Iris pigment epithelial cell (primary cell): Measurements from ENCODE around the gene NCEH1.
"Not testable (repeated sequence)": the region's sequence is repeated elsewhere in the genome, so short reads cannot be mapped to it uniquely, and the experiment has no call there.

ENCODE experiments used
- DNase-seq: peaks from one replicate; pipeline ENCODE4 v3.0.0-alpha.2; 2011; ENCODE audit warnings: low read depth

Gene NCEH1

GRCh38 chr3:172675441-172676193 lies 35.2 kb downstream of the NCEH1 start:
- DNase-seq: peak; percentile 54

DNA sequence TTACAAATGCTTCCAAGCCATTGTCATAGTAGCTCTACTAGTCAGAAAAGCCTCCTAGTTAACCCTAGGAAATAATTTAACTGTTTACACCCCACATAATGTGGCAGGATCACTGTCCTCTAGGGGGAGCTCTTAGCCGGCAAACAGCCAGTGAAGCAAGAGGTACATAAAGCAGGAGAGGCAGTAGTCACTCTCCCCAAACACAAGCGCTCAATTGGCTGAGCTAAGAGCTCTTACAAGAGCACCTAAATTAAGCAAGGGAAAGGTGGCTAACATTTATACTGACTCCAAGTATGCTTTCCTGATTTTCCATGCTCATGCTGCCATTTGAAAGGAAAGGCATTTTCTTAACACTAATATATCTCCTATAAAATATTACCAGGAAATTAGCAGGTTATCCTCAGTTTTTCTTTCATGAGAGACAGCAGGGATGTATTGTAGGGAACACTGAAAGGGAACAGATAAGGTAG lies 37.6 kb downstream of the NCEH1 start:
- DNase-seq: peak; percentile 81

DNA sequence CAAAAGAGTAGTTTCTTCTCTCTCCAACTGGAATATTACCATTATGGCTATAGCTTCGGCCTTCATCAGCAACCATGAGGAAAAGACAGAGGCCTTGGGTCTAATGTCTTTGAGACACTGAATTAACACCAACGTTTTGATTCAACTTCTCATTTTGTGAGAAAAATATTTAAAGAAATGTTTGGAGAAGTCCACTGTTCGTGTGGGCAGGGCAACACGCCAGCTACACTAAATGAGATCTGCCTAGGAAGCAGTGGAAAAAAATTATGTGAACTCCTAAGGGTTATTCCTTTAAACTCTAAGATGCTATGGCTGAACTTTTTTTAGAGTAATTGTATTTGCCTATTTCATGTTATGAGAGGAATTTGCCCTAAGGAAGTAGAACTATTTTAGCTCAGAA lies 41.8 kb downstream of the NCEH1 start:
- no peak for DNase-seq

DNA sequence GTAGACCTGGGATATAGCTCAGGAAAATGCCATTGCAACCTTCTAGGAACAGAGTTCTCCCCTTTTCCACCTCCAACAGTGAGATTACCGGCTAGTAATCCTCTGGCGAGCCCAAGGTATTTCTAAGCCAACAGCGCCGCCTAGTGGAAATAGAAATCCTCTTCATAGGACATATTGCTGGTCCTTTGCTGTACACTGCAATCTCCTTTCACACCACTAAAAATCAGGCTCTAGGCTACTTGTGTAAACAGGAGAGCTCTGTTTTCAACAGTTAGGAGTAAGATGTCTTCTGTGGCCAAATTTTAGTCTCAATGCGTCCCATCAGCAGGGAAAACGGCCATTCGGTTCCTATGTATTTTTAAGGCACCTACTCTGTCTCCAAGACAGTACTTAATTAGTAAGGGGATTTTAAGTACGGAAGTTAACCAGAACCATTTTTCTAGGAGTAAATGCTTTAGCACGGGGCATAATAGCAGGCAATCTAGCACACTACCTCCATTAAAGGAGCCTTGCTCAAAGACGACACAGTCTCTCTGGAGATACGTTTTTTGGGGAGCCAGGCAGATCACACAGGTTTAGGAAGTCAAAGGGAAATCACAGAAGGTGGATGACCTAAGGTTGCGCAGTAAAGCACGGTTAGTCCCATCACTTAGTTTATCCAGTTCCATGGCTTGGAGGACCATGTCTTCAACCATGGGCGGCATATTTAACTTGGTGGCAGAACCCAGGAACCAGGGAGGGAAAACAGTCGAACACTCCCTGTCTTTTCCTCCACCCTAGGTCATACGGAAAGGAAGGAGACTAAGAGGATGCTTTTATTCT lies 43.8 kb downstream of the NCEH1 start:
- DNase-seq: peak; percentile 83

GRCh38 chr3:172666181-172666872 lies 44.5 kb downstream of the NCEH1 start:
- DNase-seq: peak; percentile 51

DNA sequence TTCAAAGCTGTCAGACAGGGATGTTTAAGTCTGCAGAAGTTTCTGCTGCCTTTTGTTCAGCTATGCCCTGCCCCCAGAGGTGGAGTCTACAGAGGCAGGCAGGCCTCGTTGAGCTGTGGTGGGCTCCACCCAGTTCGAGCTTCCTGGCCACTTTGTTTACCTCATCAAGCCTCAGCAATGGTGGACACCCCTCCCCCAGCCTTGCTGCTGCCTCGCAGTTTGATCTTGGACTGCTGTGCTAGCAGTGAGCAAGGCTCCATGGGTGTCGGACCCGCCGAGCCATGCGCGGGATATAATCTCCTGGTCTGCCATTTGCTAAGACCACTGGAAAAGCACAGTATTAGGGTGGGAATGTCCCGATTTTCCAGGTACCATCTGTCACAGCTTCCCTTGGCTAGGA lies 45.4 kb downstream of the NCEH1 start:
- not testable (repeated sequence) for DNase-seq

DNA sequence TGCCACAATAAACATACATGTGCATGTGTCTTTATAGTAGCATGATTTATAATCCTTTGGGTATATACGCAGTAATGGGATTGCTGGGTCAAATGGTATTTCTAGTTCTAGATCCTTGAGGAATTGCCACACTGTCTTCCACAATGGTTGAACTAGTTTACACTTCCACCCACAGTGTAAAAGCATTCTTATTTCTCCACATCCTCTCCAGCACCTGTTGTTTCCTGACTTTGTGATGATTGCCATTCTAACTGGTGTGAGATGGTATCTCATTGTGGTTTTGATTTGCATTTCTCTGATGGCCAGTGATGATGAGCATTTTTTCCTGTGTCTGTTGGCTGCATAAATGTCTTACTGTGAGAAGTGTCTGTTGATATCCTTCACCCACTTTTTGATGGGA lies 50.4 kb downstream of the NCEH1 start:
- not testable (repeated sequence) for DNase-seq

- no peak for DNase-seq
Observed at GRCh38 chr3:172659246-172660002, 51.4 kb downstream of the NCEH1 start.

GRCh38 chr3:172658344-172659245 lies 52.3 kb downstream of the NCEH1 start:
- DNase-seq: peak; percentile 100

DNA sequence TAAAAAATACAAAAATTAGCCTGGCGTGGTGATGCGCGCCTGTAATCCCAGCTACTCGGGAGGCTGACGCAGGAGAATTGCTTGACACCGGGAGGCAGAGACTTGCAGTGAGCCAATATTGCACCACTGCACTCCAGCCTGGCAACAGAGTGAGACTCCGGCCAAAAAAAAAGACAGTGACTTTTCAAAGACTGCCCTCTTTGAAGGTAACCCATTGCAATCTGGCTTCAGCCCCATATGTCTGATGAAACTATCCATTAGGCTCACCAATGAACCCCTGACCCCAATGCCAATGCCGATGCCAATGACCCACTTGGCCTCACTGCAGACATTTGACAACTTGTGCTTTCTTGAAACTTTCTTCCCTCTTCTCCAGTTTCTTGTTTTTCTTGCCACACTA lies 54.3 kb downstream of the NCEH1 start:
- DNase-seq: no peak

- no peak for DNase-seq
Observed at GRCh38 chr3:172655388-172655787, 55.5 kb downstream of the NCEH1 start.

- DNase-seq: no peak
Observed at GRCh38 chr3:172654470-172654869, 56.4 kb downstream of the NCEH1 start.

DNA sequence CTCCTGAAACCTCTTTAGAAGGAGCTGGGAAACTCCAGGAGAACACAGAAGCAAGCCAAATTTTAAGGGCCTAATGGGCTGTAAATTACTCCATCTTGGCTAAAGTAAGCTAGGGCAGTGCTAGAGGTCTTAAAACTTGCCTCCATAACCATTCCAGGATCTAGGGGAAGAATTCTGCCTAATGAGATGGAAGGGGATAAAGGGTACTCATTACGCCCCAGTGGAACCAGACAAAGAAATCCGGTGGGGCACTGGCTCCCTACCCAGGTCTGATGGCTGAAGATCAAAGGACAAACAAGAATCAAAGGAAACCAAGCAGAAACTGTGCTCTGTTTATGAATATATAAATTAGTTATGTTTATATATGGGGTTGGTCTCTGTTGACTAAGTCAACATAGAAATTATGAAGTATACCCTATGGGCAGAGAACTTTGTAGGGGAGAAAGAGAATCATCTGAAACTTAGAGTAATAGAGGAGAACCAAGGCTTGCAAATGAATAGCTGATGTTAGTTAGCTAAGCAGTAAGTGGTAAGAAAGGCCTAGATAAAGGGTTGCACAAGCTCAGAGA lies 57.8 kb downstream of the NCEH1 start:
- no peak for DNase-seq

GRCh38 chr3:172651936-172652625 lies 58.8 kb downstream of the NCEH1 start:
- DNase-seq: no peak

DNA sequence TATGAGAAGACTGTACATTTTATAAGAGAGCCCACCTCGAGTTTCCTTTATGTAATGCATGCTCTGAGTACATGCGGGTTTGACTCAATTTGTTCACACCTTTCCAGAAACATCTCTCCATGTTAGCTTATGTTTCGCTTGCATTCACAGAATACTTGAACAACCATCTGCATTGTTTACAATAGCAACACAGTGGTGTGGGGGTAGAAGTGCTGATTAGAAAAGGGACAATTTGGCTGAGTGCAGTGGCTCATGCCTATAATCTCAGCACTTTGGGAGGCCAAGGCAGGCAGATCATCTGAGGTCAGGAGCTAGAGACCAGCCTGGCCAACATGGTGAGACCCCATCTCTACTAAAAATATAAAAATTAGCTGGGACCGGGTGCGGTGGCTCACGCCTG lies 60.9 kb downstream of the NCEH1 start:
- DNase-seq: no peak

DNA sequence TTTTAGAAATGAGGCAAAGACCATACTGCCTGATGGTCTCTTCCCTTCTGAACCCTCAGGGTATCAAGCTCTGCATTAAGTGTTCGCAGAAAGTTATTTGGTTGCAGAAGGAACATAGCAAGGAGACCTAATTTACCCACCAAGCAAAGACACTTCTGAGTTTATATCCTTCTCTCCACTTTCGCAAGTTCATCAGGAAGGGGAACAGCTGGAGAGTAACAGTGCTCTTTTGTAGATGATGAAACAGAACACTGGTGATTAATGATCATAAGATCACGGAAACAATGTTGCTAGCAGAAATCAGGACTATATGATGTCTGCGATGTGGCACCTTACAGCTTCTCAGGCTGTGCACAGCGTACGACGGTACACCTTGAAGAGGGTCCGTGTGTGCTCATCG lies 62.1 kb downstream of the NCEH1 start:
- peak; percentile 70 for DNase-seq

DNA sequence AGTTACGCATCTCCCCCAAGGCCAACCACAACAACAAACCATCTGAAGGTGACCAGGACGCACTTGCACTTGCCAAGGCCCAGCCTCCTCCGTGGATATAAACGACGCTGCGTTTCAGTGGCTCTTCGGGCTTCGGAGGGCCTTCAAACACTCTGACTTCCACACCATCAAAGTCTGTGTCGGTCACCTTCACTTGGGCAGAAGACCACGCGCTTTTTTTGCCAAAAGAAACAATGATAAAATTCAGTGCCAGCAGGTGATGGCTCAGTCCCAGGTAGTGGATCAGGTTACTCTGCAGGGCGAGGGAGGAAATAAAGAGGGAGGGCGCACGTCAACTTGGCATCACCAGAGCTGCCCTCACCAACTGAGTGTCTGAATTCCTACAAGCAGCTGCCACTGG lies 63.0 kb downstream of the NCEH1 start:
- no peak for DNase-seq

- DNase-seq: no peak
Observed at GRCh38 chr3:172647080-172647479, 63.8 kb downstream of the NCEH1 start.

DNA sequence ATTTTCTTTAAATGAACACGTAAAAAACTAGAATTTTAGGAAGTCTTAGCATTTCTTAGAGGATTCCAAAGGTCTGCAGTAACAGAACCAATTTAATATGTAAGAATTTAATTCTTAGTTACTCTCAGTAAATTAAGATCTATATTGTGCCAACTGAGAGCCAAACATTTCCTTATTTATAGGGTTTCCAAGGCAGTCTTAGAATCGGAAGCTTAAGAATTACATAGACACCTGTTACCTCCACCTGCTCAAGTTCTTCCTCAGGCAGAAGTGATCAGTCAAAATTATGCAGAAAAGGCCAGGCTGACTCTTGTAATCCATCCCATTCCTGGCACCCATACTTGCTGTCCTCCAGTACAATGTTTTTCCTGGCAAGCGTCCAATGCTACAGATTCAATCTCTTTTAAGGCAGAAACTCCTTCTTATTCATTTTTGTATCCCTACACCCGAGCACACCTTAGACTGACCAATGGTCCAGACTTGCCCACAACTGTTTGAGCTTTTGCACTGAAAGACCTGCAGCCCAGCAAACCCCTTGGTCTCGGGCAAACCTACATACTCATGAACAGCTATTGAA lies 64.3 kb downstream of the NCEH1 start:
- DNase-seq: peak; percentile 88

DNA sequence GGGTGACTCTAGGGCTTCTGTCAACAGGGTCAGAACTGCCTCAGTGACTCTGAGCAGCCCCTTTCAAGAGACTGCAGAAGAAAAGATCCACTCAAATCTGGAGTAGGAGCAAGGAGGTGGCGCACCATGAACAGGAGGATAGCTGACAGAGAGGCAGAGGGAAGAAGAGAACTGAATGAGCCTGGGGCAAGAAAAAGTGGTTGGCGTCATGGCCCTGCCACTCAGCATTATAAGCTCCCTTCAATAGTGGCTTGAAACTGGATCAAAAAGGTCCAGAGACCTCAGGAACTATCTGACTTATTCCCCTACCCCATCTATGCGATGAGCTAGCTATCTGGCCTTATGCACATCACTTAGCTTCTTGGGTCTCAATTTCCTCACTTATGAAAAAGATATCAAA lies 66.6 kb downstream of the NCEH1 start:
- no peak for DNase-seq
